PC-9 (cell line): ENCODE data around the gene ST6GALNAC6.

ENCODE experiments used
- CTCF ChIP-seq: fragments of 200-600 bp; sonication (generic); conservative IDR thresholded peaks from 2 replicates; pipeline ENCODE4 v1.6.1; 2017; ENCODE audit warnings: mixed run types, antibody characterized with exemption, mild to moderate bottlenecking, moderate library complexity
- EZH2 ChIP-seq: fragments of 200-600 bp; sonication (generic); IDR thresholded peaks from 2 replicates; pipeline ENCODE4 v1.8.0; 2017; ENCODE audit warnings: antibody characterized with exemption, low read depth

GRCh38 chr9:127903557-127904475, 4.4 kb upstream of the ST6GALNAC6 start:
- TF ChIP-seq CTCF = no peak
- TF ChIP-seq EZH2 = no peak
